HG03025 (cell line): ENCODE measurements around the gene HRH1.
"Not testable (repeated sequence)": the region's sequence is repeated elsewhere in the genome, so short reads cannot be mapped to it uniquely, and the experiment has no call there.

ENCODE experiments used
- ATAC-seq: cut with Tn5 transposase; IDR thresholded peaks from one replicate; pipeline ENCODE4 v1.9.1; 2021; ENCODE audit warnings: mild to moderate bottlenecking, moderate library complexity; ENCODE audit not compliant: unreplicated experiment, low FRiP score

HRH1 gene

GRCh38 chr3:11140030-11140712, 14.1 kb upstream of the HRH1 start:
- peak; percentile 93 for ATAC-seq

- no peak for ATAC-seq
These were observed 13.6 kb upstream of the HRH1 start for GRCh38 chr3:11140713-11141104.

DNA sequence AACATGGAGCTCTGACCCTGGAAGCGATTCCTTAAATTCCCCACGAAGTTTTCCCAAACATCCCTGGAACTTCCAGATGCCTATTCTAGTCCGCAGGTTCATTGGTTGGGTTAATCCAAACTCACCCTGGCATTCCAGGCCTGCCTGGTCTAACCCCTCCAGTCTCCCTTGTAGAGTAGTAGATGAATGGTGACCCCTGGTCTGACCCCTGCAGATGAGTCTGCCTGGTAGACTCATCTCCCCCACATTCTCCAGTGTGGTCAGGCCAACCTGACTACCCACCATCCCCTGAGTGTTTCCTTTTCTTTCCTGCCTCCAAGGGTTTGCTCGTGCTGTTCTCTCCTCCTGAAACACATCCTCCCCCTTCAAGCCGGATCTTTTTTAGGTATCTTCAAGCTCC, 10.8 kb upstream of the HRH1 start:
- ATAC-seq = no peak

DNA sequence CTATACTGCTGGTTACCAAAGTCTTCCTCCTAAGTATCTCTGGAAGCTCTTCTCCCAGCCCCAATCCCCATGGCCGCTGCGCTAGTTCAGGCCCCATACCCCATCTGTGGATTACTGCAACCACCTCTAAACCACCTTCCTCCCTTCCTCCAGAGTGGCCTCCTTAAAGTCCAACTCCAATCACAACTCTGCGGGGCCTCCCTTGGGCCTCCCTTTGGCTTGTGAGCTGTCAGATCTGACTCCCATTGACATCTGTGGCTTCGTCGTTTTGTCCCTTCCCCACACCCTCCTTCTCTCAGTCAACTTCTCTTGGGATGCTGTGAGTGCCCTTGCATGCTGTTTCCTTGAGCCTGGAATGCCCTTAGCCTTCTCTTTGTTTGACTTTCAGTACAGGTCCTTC, 9.3 kb upstream of the HRH1 start:
- ATAC-seq = no peak

DNA sequence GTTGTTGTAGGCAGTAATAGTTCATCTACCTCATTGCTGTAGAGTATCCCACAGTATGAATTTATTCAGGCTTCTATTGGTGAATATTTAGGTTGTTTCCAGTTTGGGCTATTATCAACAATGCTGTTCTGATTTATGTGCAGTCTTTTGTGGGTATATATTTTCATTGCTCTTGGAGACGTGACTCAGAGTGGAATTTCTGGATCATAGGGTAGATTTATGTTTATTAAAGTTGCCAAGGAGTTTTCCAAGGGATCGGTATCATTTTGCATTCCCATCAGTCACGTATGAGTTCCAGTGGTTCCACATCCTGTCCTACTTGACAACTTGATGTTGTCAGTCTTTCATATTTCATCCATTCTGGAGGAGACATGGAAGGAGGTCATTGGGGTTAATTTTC, 8.4 kb upstream of the HRH1 start:
- no peak for ATAC-seq

- ATAC-seq = no peak
These were observed 7.3 kb upstream of the HRH1 start for GRCh38 chr3:11146773-11147660.

- ATAC-seq = no peak
These were observed 4.0 kb upstream of the HRH1 start for GRCh38 chr3:11150256-11150655.

DNA sequence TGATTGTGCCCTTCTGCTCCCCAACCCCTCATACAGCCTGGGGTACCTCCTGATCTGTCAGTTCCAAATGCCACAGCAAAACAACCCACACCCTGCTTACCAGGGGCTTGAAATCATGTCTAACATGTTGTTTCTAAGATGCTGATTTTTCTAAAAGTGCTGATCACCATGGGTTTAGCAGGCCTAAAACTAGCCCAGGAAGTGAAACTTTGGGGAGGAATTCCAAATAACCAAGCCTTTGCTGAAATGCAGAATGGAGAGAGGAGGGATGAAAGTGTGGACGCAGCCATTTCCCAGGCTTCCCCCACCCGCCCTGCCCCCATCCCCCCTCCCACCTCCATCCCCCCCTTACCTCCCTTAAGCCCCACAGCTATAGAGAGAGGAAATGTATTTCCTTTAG, 2.0 kb upstream of the HRH1 start:
- no peak for ATAC-seq

- no peak for ATAC-seq
These were observed 646 bp downstream of the HRH1 start for GRCh38 chr3:11154953-11155325.

DNA sequence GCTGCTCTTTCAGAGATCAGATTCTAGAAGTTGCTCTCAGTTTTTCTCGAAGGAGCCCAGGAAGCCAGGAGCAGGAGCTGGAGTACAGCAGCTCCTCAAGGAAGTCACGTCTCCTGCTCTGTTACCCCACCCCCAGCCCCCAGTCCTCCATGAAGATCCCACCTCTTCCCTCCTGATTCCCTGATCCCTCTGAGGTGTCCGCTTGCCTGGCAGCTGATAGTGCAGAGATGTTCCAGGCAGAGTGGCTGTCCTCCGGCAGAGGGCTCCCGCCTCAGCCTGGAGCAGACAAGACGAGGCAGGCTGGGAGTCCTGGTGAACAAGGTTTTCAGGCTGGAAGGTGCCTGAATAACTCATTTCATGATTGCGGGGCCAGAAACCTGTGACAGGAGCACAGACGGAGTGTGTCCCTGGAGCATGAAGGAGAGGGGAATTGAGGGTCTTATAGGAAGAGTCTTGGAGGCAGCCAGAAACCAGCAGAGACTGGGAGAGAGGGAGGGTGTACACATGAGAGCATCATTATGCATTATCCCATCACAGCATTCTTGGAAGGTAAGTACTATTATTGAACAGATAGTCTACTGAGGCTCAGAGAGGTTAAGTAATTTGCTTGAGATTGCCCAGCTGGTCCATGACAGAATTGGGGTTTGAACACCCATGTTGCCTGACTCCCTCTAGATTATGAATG, 1.2 kb downstream of the HRH1 start:
- ATAC-seq = no peak

- ATAC-seq = no peak
These were observed 1.7 kb downstream of the HRH1 start for GRCh38 chr3:11156026-11156410.

- ATAC-seq = no peak
These were observed 3.1 kb downstream of the HRH1 start for GRCh38 chr3:11157421-11157820.

DNA sequence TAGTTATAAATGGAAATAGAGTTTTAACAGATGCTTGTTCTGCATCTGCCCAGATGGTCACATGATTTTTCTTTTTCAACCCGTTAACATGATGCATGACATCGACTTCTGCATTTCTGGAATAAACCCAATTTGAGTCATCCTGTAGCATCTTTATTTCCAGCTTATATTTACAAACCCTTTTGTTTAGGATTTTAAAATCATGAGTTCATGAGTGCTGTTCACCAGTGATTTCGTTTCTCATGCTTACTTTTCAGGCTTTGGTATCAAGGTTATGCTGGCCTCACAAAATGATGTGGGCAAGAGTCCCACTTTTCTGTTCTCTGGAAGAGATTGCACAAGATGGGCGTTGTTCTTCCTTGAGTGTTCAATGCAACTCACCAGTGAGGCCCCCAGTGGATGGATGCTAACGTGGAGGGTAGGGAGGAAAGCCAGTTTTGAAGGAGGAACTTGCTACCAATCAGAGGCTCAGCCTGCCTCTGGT, 5.2 kb downstream of the HRH1 start:
- ATAC-seq = no peak

- ATAC-seq = no peak
These were observed 7.4 kb downstream of the HRH1 start for GRCh38 chr3:11161666-11162065.

GRCh38 chr3:11162401-11163345, 8.4 kb downstream of the HRH1 start:
- no peak for ATAC-seq

DNA sequence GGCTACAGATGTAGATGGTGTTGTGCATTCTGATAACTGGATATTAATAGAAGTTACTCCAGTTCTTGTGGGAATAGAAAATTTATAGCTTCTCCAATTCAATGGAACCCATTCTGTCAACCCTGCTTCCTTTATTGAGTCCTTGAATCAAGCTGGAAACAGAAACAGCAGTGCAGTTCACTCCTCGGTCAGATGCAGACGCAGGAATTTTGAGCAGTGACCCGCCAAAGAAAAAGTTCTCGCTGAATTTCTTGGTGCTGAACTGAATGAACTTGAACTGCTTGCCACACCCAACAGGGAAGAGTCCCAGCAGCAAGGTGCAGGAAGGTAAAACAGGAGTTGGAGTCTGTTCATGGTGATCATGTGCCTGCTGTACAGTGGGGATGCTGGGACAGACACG, 10.3 kb downstream of the HRH1 start:
- no peak for ATAC-seq

DNA sequence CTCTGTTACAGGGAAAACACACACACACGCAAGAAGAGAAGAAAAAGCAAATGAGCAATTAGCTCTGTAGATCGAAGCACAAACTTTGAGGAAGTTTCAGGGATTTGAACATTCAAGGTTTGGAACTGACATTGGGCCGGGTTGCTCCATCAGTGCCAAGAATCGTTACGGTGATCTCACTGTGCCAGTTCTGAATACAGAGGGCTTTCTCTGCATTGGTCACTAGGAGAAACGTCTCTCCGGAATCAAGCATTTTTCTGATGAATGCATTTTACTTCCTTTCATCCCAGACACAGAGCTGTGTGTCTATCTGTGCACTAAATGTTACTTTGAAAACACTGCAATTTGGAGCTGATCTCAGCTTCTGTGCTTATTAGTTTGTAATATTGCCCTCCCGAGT, 11.2 kb downstream of the HRH1 start:
- no peak for ATAC-seq

DNA sequence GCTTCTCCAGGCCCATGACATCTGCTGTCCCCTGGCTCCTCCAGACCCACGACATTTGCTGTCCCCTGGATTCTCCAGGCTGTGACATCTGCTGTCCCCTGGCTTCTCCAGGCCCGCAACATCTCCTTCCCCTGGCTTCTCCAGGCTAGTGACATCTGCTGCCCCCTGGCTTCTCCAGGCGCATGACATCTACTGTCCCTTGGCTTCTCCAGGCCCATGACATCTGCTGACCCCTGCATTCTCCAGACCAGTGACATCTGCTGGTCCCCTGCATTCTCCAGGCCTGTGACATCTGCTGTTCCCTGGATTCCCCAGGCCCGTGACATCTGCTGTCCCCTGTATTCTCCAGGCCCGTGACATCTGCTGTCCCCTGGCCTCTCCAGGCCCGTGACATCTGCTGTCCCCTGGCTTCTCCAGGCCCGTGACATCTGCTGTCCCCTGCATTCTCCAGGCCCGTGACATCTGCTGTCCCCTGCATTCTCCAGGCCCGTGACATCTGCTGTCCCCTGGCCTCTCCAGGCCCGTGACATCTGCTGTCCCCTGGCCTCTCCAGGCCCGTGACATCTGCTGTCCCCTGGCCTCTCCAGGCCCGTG, 12.6 kb downstream of the HRH1 start:
- ATAC-seq = not testable (repeated sequence)

DNA sequence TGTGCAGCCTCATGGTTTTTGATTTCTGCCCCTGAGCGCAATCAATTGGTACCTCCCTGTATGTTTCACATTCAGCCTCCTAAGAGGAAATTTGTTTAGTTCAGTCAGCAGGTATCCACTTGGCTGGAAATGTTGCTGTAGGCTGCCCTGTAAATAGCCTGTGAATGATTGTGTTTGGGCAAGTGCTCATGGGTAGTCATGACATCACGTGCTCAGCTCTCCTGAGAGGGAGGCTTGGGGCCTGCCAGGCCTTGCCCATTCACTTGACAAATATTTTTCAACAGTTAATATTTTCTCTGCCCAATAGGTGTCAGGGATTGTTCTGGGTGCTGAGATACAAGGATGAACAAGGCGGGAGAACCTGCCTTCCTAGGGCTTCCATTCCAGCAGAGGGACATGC, 13.3 kb downstream of the HRH1 start:
- ATAC-seq = no peak

DNA sequence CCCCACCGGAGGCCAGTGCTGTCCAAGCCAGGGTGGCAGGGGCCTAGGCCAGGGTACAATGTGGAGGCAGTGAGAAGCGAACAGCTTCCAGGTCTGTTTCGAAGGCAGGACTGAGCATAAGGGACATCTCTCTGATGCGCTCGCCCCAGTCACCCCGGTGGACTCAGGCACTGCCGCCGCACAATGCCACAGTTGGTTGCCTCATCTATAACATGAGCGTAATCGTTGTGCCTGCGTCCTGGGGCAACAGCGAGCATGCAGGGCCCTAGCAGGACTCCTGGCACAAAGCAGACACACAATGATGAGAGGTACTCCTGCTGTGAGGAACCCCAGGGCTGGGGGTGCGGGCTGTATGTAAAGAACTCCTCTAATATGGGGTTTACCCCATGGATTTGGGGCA, 14.1 kb downstream of the HRH1 start:
- ATAC-seq = no peak
